ENCODE data around the gene AMACR. TPM values are rescaled to one million over a fixed set of nuclear protein-coding genes. Genes with fewer than 3 reads are reported as not detected.

AMACR gene
- total and polyA plus RNA-seq, 2 experiments from 2014 or later, result 6.7 to 12.6 TPM

DNA sequence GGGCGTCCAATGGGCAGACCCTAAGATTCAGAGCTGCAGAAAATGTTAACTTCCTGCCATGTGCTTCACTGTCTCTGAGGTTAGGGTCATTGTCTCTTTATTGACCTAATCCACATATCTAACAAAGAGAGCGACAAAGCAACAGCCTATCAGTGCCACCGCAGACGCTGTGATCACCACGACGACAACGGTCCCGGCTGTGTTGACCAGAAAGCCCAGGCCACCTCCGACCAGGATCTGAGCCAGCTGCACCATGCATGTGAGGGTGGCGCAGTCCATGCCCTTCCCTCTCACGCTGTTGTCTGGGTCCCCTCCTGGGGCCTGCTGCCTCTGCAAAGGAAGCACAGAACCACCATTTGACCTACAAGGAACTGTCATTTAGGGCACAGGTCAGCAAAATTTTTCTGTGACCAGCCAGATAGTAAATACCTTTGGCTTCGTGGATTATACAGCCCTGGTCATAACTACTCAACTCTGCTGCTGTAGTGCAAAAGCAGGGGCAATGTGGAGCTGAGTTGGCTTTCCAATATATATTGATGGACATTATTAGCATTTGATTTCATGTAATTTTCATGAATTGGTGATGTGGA, 63.2 kb downstream of the AMACR start:
- no peaks in the 10 kb centered on the region for H3F3A ChIP-seq (replicated peaks; ENCODE audit: low read depth)
- H3K27ac Mint-ChIP-seq, result no peak overlapping the region
- peaks cover 5% of the 10 kb centered on the region for H3K27me3 Mint-ChIP-seq (ENCODE audit: insufficient read depth, low read depth, poor library complexity)
- H3K27ac ChIP-seq (ENCODE audit: low read depth), result no peak overlapping the region
- H3K4me3 Mint-ChIP-seq, result no peak overlapping the region
- DNase-seq (ENCODE audit: low spot score), result peak; percentile 56
- peak overlapping the region; percentile 77 for H2AFZ ChIP-seq
- 0 out of 2 replicates have a peak, but pooled peaks cover 5% of the 10 kb centered on the region for H3K4me1 ChIP-seq (ENCODE audit: insufficient read depth)
- no peaks in the 10 kb centered on the region for H4K20me1 ChIP-seq (replicated peaks; ENCODE audit: insufficient read depth)
- no peaks in the 10 kb centered on the region for H3K9me2 ChIP-seq (ENCODE audit: insufficient read depth)
- H3K79me2 ChIP-seq (replicated peaks; ENCODE audit: insufficient read depth), result no peaks in the 10 kb centered on the region
- H3K4me2 ChIP-seq, result no peak overlapping the region
- peaks cover 23% of the 10 kb centered on the region for H3K4me1 Mint-ChIP-seq
- H3K36me3 Mint-ChIP-seq (ENCODE audit: low read depth), result no peaks in the 10 kb centered on the region
- H3K27me3 ChIP-seq (ENCODE audit: insufficient read depth), result no peaks in the 10 kb centered on the region
- H3K9me3 Mint-ChIP-seq, result no peaks in the 10 kb centered on the region
- peak; percentile 62; the same call in 2 of the 3 replicates for ATAC-seq
- TF ChIP-seq EZH2 (IDR thresholded peaks at IDR 0.05; ENCODE audit: low read depth, unreplicated experiment), result no peak
- TF ChIP-seq ZNF331 (CRISPR knock-in tag; IDR thresholded peaks at IDR 0.05; ENCODE audit: low read depth), result no peak
- no peak for TF ChIP-seq EZH2phosphoT487 (IDR thresholded peaks at IDR 0.05; ENCODE audit: unreplicated experiment)
- no peak for TF ChIP-seq CREB1 (CRISPR knock-in tag; IDR thresholded peaks at IDR 0.05; ENCODE audit: low read depth)
- TF ChIP-seq STAT1 (IDR thresholded peaks at IDR 0.05; ENCODE audit: unreplicated experiment), result no peak
- no peak for TF ChIP-seq ZNF114 (CRISPR knock-in tag; IDR thresholded peaks at IDR 0.05)
- TF ChIP-seq, protein P1, sequence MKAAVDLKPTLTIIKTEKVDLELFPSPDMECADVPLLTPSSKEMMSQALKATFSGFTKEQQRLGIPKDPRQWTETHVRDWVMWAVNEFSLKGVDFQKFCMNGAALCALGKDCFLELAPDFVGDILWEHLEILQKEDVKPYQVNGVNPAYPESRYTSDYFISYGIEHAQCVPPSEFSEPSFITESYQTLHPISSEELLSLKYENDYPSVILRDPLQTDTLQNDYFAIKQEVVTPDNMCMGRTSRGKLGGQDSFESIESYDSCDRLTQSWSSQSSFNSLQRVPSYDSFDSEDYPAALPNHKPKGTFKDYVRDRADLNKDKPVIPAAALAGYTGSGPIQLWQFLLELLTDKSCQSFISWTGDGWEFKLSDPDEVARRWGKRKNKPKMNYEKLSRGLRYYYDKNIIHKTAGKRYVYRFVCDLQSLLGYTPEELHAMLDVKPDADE (IDR thresholded peaks at IDR 0.05), result no peak
- TF ChIP-seq JUNB (IDR thresholded peaks at IDR 0.05; ENCODE audit: unreplicated experiment), result no peak
- TF ChIP-seq NANOG (IDR thresholded peaks at IDR 0.05; ENCODE audit: borderline replicate concordance), result no peak
- TF ChIP-seq, protein P2, sequence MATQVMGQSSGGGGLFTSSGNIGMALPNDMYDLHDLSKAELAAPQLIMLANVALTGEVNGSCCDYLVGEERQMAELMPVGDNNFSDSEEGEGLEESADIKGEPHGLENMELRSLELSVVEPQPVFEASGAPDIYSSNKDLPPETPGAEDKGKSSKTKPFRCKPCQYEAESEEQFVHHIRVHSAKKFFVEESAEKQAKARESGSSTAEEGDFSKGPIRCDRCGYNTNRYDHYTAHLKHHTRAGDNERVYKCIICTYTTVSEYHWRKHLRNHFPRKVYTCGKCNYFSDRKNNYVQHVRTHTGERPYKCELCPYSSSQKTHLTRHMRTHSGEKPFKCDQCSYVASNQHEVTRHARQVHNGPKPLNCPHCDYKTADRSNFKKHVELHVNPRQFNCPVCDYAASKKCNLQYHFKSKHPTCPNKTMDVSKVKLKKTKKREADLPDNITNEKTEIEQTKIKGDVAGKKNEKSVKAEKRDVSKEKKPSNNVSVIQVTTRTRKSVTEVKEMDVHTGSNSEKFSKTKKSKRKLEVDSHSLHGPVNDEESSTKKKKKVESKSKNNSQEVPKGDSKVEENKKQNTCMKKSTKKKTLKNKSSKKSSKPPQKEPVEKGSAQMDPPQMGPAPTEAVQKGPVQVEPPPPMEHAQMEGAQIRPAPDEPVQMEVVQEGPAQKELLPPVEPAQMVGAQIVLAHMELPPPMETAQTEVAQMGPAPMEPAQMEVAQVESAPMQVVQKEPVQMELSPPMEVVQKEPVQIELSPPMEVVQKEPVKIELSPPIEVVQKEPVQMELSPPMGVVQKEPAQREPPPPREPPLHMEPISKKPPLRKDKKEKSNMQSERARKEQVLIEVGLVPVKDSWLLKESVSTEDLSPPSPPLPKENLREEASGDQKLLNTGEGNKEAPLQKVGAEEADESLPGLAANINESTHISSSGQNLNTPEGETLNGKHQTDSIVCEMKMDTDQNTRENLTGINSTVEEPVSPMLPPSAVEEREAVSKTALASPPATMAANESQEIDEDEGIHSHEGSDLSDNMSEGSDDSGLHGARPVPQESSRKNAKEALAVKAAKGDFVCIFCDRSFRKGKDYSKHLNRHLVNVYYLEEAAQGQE (IDR thresholded peaks at IDR 0.05; ENCODE audit: unreplicated experiment), result no peak
- no peak overlapping the region for H3K4me3 ChIP-seq
- H3K36me3 ChIP-seq (ENCODE audit: insufficient read depth), result no peaks in the 10 kb centered on the region

GRCh38 chr5:33941090-33941489, 66.8 kb downstream of the AMACR start:
- H3K4me1 Mint-ChIP-seq, result peaks cover 23% of the 10 kb centered on the region
- H3K79me2 ChIP-seq (replicated peaks; ENCODE audit: insufficient read depth), result no peaks in the 10 kb centered on the region
- H3K27ac ChIP-seq (ENCODE audit: low read depth), result no peak overlapping the region
- H4K20me1 ChIP-seq (replicated peaks; ENCODE audit: insufficient read depth), result no peaks in the 10 kb centered on the region
- H3K36me3 ChIP-seq (ENCODE audit: insufficient read depth), result no peaks in the 10 kb centered on the region
- no peaks in the 10 kb centered on the region for H3K9me3 Mint-ChIP-seq
- H3K27me3 Mint-ChIP-seq (ENCODE audit: insufficient read depth, low read depth, poor library complexity), result peaks cover 19% of the 10 kb centered on the region
- H3F3A ChIP-seq (replicated peaks; ENCODE audit: low read depth), result no peaks in the 10 kb centered on the region
- 0 out of 2 replicates have a peak, but pooled peaks cover 5% of the 10 kb centered on the region for H3K4me1 ChIP-seq (ENCODE audit: insufficient read depth)
- no peaks in the 10 kb centered on the region for H3K36me3 Mint-ChIP-seq (ENCODE audit: low read depth)
- no peaks in the 10 kb centered on the region for H3K9me2 ChIP-seq (ENCODE audit: insufficient read depth)
- ATAC-seq, result no peak
- peaks cover 14% of the 10 kb centered on the region for H3K27me3 ChIP-seq (ENCODE audit: insufficient read depth)
- no peak overlapping the region for H3K27ac Mint-ChIP-seq
- no peak overlapping the region for H3K4me3 ChIP-seq
- H2AFZ ChIP-seq, result no peak overlapping the region
- no peak overlapping the region for H3K4me3 Mint-ChIP-seq
- no peak overlapping the region for H3K4me2 ChIP-seq
- DNase-seq (ENCODE audit: low spot score), result no peak
- no peak for TF ChIP-seq JUNB (IDR thresholded peaks at IDR 0.05; ENCODE audit: unreplicated experiment)
- TF ChIP-seq POLR2AphosphoS5 (IDR thresholded peaks at IDR 0.05; ENCODE audit: low read depth), result no peak
- TF ChIP-seq CREB1 (CRISPR knock-in tag; IDR thresholded peaks at IDR 0.05; ENCODE audit: low read depth), result no peak
- TF ChIP-seq, protein P1 (IDR thresholded peaks at IDR 0.05), result no peak
